Neural cell (in vitro differentiated cells): ENCODE data around the gene ADAMTS16. TPM values are rescaled to one million over a fixed set of nuclear protein-coding genes. Genes with fewer than 3 reads are reported as not detected.

ENCODE experiments used
- H2AFZ ChIP-seq: fragments of 200-600, 300-800 bp; sonication (generic), shearing (Covaris generic); 2 replicates; pipeline ENCODE4 v1.6.0; 2014; ENCODE audit warnings: low read depth, mild to moderate bottlenecking, antibody characterized with exemption, low read length, moderate library complexity
- H3F3A ChIP-seq: fragments of 200-600 bp; shearing (Covaris generic); 2 replicates; pipeline ENCODE4 v1.6.1; 2016; ENCODE audit warnings: mild to moderate bottlenecking, moderate library complexity, mixed read lengths, antibody characterized with exemption, low read length; ENCODE audit not compliant: insufficient read depth, poor library complexity, severe bottlenecking
- H3K27ac ChIP-seq: fragments of 200-600, 300-800 bp; sonication (generic), shearing (Covaris generic); 2 replicates; pipeline ENCODE4 v1.5.1; 2014; ENCODE audit warnings: mild to moderate bottlenecking, low read length, moderate library complexity
- H3K27me3 ChIP-seq: fragments of 300-800, 200-600 bp; sonication (generic), shearing (Covaris generic); 2 replicates; pipeline ENCODE4 v1.6.0; 2014; ENCODE audit warnings: mild to moderate bottlenecking, low read depth, low read length, moderate library complexity; ENCODE audit not compliant: insufficient read depth
- H3K36me3 ChIP-seq: fragments of 300-800, 200-600 bp; sonication (generic), shearing (Covaris generic); 2 replicates; pipeline ENCODE4 v1.5.1; 2014; ENCODE audit warnings: mild to moderate bottlenecking, antibody characterized with exemption, low read length, moderate library complexity; ENCODE audit not compliant: insufficient read depth
- H3K4me2 ChIP-seq: fragments of 300-800, 200-600 bp; sonication (generic), shearing (Covaris generic); 2 replicates; pipeline ENCODE4 v1.6.0; 2014; ENCODE audit warnings: mild to moderate bottlenecking, low read length
- H3K4me3 ChIP-seq: fragments of 300-800, 200-600 bp; sonication (generic), shearing (Covaris generic); 2 replicates; pipeline ENCODE4 v1.5.1; 2014; ENCODE audit warnings: mild to moderate bottlenecking, low read length, moderate library complexity
- H3K79me2 ChIP-seq: fragments of 200-600 bp; shearing (Covaris generic); replicated peaks from 2 replicates; pipeline ENCODE4 v1.6.0; 2014; ENCODE audit warnings: mild to moderate bottlenecking, low read length, moderate library complexity; ENCODE audit not compliant: insufficient read depth
- H3K9ac ChIP-seq: fragments of 300-800, 200-600 bp; sonication (generic), shearing (Covaris generic); 2 replicates; pipeline ENCODE4 v1.6.1; 2016; ENCODE audit warnings: mild to moderate bottlenecking, low read length, mixed read lengths
- H3K9me2 ChIP-seq: fragments of 200-600 bp; shearing (Covaris generic); 2 replicates; pipeline ENCODE4 v1.6.1; 2016; ENCODE audit warnings: mild to moderate bottlenecking, low read length, mixed read lengths; ENCODE audit not compliant: insufficient read depth
- H3K9me3 ChIP-seq: fragments of 200-600, 300-800 bp; sonication (generic), shearing (Covaris generic); 2 replicates; pipeline ENCODE4 v1.6.1; 2016; ENCODE audit warnings: mild to moderate bottlenecking, mixed run types, low read length, moderate library complexity, mixed read lengths
- H4K20me1 ChIP-seq: fragments of 200-600 bp; shearing (Covaris generic); 2 replicates; pipeline ENCODE4 v1.6.1; 2016; ENCODE audit warnings: mild to moderate bottlenecking, mixed run types; ENCODE audit not compliant: insufficient read depth
- CTCF ChIP-seq: fragments of 450-650 bp; IDR thresholded peaks from 2 replicates; pipeline ENCODE4 v1.5.1; 2014; ENCODE audit warnings: antibody characterized with exemption, mild to moderate bottlenecking, moderate library complexity; ENCODE audit not compliant: poor library complexity, severe bottlenecking
- EP300 ChIP-seq: fragments of 450-650 bp; conservative IDR thresholded peaks from 2 replicates; pipeline ENCODE4 v1.6.1; 2014; ENCODE audit warnings: antibody characterized with exemption, mild to moderate bottlenecking, moderate library complexity; ENCODE audit not compliant: poor library complexity, severe bottlenecking
- RAD21 ChIP-seq: fragments of 450-650 bp; conservative IDR thresholded peaks from 2 replicates; pipeline ENCODE4 v1.6.1; 2014; ENCODE audit warnings: antibody characterized with exemption, mild to moderate bottlenecking, moderate library complexity
- SMC3 ChIP-seq: fragments of 450-650 bp; conservative IDR thresholded peaks from 2 replicates; pipeline ENCODE4 v1.6.1; 2014; ENCODE audit warnings: antibody characterized with exemption, mild to moderate bottlenecking, moderate library complexity; ENCODE audit not compliant: poor library complexity
- TAF1 ChIP-seq: IDR thresholded peaks from 2 replicates; pipeline ENCODE4 v1.6.1; 2012; ENCODE audit warnings: low read depth
- polyA plus RNA-seq: library from polyadenylated mRNA; depleted of rRNA; stranded (reverse); fragments of >200 nt; gene quantifications from 2 replicates; pipeline ENCODE4 v1.2.3, GENCODE V29; 2014
- TF ChIP-seq, protein P1 (sequence below): IDR thresholded peaks from 2 replicates; pipeline ENCODE4 v1.6.1; 2012; ENCODE audit warnings: borderline replicate concordance

The ADAMTS16 gene
- polyA plus RNA-seq, 1 donor from 2014 or later = 1.3 TPM

- no peak overlapping the region for H2AFZ ChIP-seq
- H4K20me1 ChIP-seq = no peaks in the 10 kb centered on the region
- no peak overlapping the region for H3K9ac ChIP-seq
- no peaks in the 10 kb centered on the region for H3K36me3 ChIP-seq
- no peaks in the 10 kb centered on the region for H3K27me3 ChIP-seq
- H3K9me3 ChIP-seq = no peaks in the 10 kb centered on the region
- H3K4me2 ChIP-seq = no peak overlapping the region
- H3K27ac ChIP-seq = no peak overlapping the region
- H3K4me3 ChIP-seq = no peak overlapping the region
- H3K9me2 ChIP-seq = no peaks in the 10 kb centered on the region
- no peaks in the 10 kb centered on the region for H3F3A ChIP-seq
- TF ChIP-seq TAF1 = no peak
- H3K79me2 ChIP-seq = no peaks in the 10 kb centered on the region
Observed at GRCh38 chr5:5293029-5293428, 152.9 kb downstream of the ADAMTS16 start.

- no peak overlapping the region for H3K4me2 ChIP-seq
- H3K27ac ChIP-seq = no peak overlapping the region
- H3K9me2 ChIP-seq = no peaks in the 10 kb centered on the region
- H3K9me3 ChIP-seq = no peaks in the 10 kb centered on the region
- no peak overlapping the region for H2AFZ ChIP-seq
- H3K27me3 ChIP-seq = no peaks in the 10 kb centered on the region
- H3K9ac ChIP-seq = no peak overlapping the region
- no peaks in the 10 kb centered on the region for H3K36me3 ChIP-seq
- TF ChIP-seq EP300 = no peak
- TF ChIP-seq CTCF = no peak
- TF ChIP-seq RAD21 = no peak
- H3K79me2 ChIP-seq = no peaks in the 10 kb centered on the region
- no peak overlapping the region for H3K4me3 ChIP-seq
- no peaks in the 10 kb centered on the region for H4K20me1 ChIP-seq
- H3F3A ChIP-seq = no peaks in the 10 kb centered on the region
Observed at GRCh38 chr5:5294429-5294828, 154.3 kb downstream of the ADAMTS16 start.

GRCh38 chr5:5295351-5295750 is 155.2 kb downstream of the ADAMTS16 start:
- TF ChIP-seq RAD21 (no peak), SMC3 (no peak)
- TF ChIP-seq, protein P1, sequence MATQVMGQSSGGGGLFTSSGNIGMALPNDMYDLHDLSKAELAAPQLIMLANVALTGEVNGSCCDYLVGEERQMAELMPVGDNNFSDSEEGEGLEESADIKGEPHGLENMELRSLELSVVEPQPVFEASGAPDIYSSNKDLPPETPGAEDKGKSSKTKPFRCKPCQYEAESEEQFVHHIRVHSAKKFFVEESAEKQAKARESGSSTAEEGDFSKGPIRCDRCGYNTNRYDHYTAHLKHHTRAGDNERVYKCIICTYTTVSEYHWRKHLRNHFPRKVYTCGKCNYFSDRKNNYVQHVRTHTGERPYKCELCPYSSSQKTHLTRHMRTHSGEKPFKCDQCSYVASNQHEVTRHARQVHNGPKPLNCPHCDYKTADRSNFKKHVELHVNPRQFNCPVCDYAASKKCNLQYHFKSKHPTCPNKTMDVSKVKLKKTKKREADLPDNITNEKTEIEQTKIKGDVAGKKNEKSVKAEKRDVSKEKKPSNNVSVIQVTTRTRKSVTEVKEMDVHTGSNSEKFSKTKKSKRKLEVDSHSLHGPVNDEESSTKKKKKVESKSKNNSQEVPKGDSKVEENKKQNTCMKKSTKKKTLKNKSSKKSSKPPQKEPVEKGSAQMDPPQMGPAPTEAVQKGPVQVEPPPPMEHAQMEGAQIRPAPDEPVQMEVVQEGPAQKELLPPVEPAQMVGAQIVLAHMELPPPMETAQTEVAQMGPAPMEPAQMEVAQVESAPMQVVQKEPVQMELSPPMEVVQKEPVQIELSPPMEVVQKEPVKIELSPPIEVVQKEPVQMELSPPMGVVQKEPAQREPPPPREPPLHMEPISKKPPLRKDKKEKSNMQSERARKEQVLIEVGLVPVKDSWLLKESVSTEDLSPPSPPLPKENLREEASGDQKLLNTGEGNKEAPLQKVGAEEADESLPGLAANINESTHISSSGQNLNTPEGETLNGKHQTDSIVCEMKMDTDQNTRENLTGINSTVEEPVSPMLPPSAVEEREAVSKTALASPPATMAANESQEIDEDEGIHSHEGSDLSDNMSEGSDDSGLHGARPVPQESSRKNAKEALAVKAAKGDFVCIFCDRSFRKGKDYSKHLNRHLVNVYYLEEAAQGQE = no peak
- no peak overlapping the region for H2AFZ ChIP-seq
- no peaks in the 10 kb centered on the region for H3K79me2 ChIP-seq
- no peaks in the 10 kb centered on the region for H3K9me2 ChIP-seq
- no peak overlapping the region for H3K4me2 ChIP-seq
- no peak overlapping the region for H3K9ac ChIP-seq
- H3K27ac ChIP-seq = no peak overlapping the region
- no peaks in the 10 kb centered on the region for H4K20me1 ChIP-seq
- no peaks in the 10 kb centered on the region for H3K27me3 ChIP-seq
- no peaks in the 10 kb centered on the region for H3F3A ChIP-seq
- H3K36me3 ChIP-seq = no peaks in the 10 kb centered on the region
- no peak overlapping the region for H3K4me3 ChIP-seq
- no peaks in the 10 kb centered on the region for H3K9me3 ChIP-seq
